Sigmoid colon (tissue), 7 donors: Measurements from ENCODE around the gene VGLL4. TPM values are rescaled to one million over a fixed set of nuclear protein-coding genes. Genes with fewer than 3 reads are reported as not detected.

Experiments
- DNase-seq: peaks from one replicate; pipeline ENCODE4 v3.0.0-alpha.2; 2019
- H3K27ac ChIP-seq, 4 donors: fragments of 200-600 bp; sonication (generic); one replicate each; pipeline ENCODE4 v1.5.1; 2016 to 2019; ENCODE audit warnings: mild to moderate bottlenecking in 1 of 4
- H3K27me3 ChIP-seq, 3 donors: fragments of 200-600 bp; sonication (generic); one replicate each; pipeline ENCODE4 v1.5.1; 2019; ENCODE audit warnings: mild to moderate bottlenecking in 1 of 3
- H3K36me3 ChIP-seq, 4 donors: fragments of 200-600 bp; sonication (generic); one replicate each; pipeline ENCODE4 v1.5.1; 2016 to 2019
- H3K4me1 ChIP-seq, 4 donors: fragments of 200-600 bp; sonication (generic); one replicate each; pipeline ENCODE4 v1.5.1; 2017 to 2019
- H3K4me3 ChIP-seq, 4 donors: fragments of 200-600 bp; sonication (generic); one replicate each; pipeline ENCODE4 v1.5.1; 2017 to 2019; ENCODE audit warnings: mild to moderate bottlenecking in 2 of 4, moderate library complexity in 1 of 4
- H3K9me3 ChIP-seq, 4 donors: fragments of 200-600 bp in 3 of 4; sonication (generic) in 3 of 4; one replicate each; pipeline versions ENCODE4 v1.5.1 to v1.6.1; 2013 to 2019
- EP300 ChIP-seq, 4 donors: sonication (generic); formaldehyde crosslinking; IDR thresholded peaks; one replicate each; pipeline ENCODE4 v1.6.1; 2017; ENCODE audit warnings: antibody characterized with exemption in 4 of 4
- POLR2A ChIP-seq, 2 donors: fragments of 450-650 bp; IDR thresholded peaks; one replicate each; pipeline ENCODE4 v1.6.1; 2016; ENCODE audit warnings: antibody characterized with exemption in 2 of 2, mild to moderate bottlenecking in 2 of 2, moderate library complexity in 2 of 2
- POLR2AphosphoS5 ChIP-seq, 4 donors: sonication (generic); formaldehyde crosslinking; IDR thresholded peaks; one replicate each; pipeline ENCODE4 v1.6.1; 2017; ENCODE audit warnings: antibody characterized with exemption in 4 of 4
- WGBS, 2 donors: extraction: QIAGEN DNeasy Blood & Tissue Kit; methylation state at CpG; one replicate each; pipeline ENCODE4 v1.1.7; 2013; 5-methylcytosine and 5-hydroxymethylcytosine counted together
- intact Hi-C: fragments of 100-400 bp; cut with DNase I; formaldehyde crosslinking; loops from one replicate; pipeline ENCODE4 v1.15.1; 2023
- polyA plus RNA-seq, 3 donors: library from polyadenylated mRNA; stranded (reverse); fragments of 200-250 nt; gene quantifications; one replicate each; pipeline ENCODE4 v1.2.3, GENCODE V29; 2013
- total RNA-seq, 4 donors: library from RNA; depleted of rRNA; stranded (reverse); fragments of >200 nt; gene quantifications; one replicate each; pipeline ENCODE4 v1.1.0, GENCODE V29; 2016
- TF ChIP-seq, protein P1 (sequence below), 4 experiments: fragments of 450-650 bp in 3 of 4; fragments of 200-600 bp in 1 of 4; IDR thresholded peaks; one replicate each; pipeline ENCODE4 v1.5.1; 2016 to 2019; ENCODE audit warnings: antibody characterized with exemption in 4 of 4, mild to moderate bottlenecking in 3 of 4, moderate library complexity in 2 of 4
- donor health status: healthy with polysubstance abuse.
- donor health status: Bipolar disorder and iron deficiency.
- donor health status: healthy.

VGLL4 gene
- total and polyA plus RNA-seq, 7 donors, result 26.4 to 56.5 (median 41.5) TPM

- 1% methylated on average over 13 of the region's 13 CpGs for WGBS, 2 donors
- Histone ChIP-seq H3K36me3 (no peaks in the 10 kb centered on the region), H3K27ac (peak overlapping the region; percentile 87 to 97 (median 92)), H3K4me1 (peaks cover 0 to 55% (median 47%) of the 10 kb centered on the region in 4 donors), H3K9me3 (no peaks in the 10 kb centered on the region), H3K27me3 (no peaks in the 10 kb centered on the region), H3K4me3 (peak overlapping the region; percentile 55 to 78 (median 64))
- intact Hi-C loops, result loop anchor here (1.0 to 2.0 kb wide), 5 partner anchors 38 to 255 kb away; no protein-coding TSS in a partner anchor
- TF ChIP-seq POLR2AphosphoS5 (IDR thresholded peaks at IDR 0.05) (no peak), EP300 (IDR thresholded peaks at IDR 0.05) (peak in 1 of 4 donors; percentile 22), POLR2A (IDR thresholded peaks at IDR 0.05) (no peak)
- DNase-seq, result no peak
These were observed 1.9 kb downstream of the VGLL4 start for GRCh38 chr3:11641683-11642430.

- Histone ChIP-seq H3K9me3 (no peaks in the 10 kb centered on the region), H3K36me3 (no peaks in the 10 kb centered on the region), H3K27ac (peak overlapping the region; percentile 87 to 97 (median 92)), H3K4me3 (peak overlapping the region; percentile 55 to 78 (median 64)), H3K27me3 (no peaks in the 10 kb centered on the region), H3K4me1 (peaks cover 0 to 60% (median 53%) of the 10 kb centered on the region in 4 donors)
- 8 to 16% methylated on average over 2 of the region's 2 CpGs for WGBS, 2 donors
- intact Hi-C loops, result loop anchor here (2.0 kb wide), 1 partner anchor 174 kb away; no protein-coding TSS in a partner anchor
- no peak for DNase-seq
- TF ChIP-seq POLR2AphosphoS5 (IDR thresholded peaks at IDR 0.05), result peak in 2 of 4 donors; percentile 11 to 20
- TF ChIP-seq EP300 (IDR thresholded peaks at IDR 0.05), result no peak
These were observed 2.4 kb downstream of the VGLL4 start for GRCh38 chr3:11641316-11641682.

DNA sequence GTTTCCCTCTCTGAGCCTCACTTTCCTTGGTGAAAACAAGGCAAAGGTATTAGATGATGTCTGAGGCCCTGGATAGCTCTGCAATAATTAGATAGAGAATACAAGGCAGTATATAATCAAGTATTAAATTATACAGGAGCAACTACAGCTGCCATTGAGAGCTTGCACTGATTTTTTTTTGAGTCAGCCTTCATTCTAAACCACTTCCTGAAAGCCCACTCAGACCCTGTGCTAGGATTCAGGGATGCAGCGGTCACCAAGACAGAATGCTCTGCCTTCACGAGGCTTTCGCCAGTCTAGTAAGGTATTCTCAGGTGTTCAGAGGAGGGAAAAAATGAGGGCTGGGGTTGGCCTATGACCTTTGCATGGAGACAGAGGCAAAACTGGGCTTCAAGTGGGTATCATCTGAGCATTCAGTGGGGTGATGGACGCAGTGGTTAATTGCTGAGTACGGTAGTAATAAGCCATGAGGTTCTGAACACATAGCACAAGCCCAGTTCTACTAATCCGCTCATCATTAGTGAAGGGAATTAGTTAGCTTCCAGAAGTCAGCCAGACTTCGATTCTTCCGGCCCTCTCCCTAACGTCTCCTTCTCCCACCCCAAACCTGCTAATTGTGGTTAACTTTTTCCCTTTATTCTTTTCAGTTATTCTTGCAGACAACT, 3.6 kb downstream of the VGLL4 start:
- no peaks in the 10 kb centered on the region for H3K36me3 ChIP-seq
- no peaks in the 10 kb centered on the region for H3K9me3 ChIP-seq
- H3K27ac ChIP-seq, result peak overlapping the region; percentile 87 to 97 (median 92)
- intact Hi-C loops, result loop anchor here (2.0 kb wide), 1 partner anchor 173 kb away; no protein-coding TSS in a partner anchor
- H3K4me1 ChIP-seq, result peaks cover 0 to 72% (median 64%) of the 10 kb centered on the region in 4 donors
- peak overlapping the region in 1 of 4 donors; percentile 65 for H3K4me3 ChIP-seq
- WGBS, 2 donors, result 85 to 95% methylated on average over 9 of the region's 9 CpGs
- TF ChIP-seq POLR2AphosphoS5 (IDR thresholded peaks at IDR 0.05) (no peak), EP300 (IDR thresholded peaks at IDR 0.05) (no peak), POLR2A (IDR thresholded peaks at IDR 0.05) (no peak)
- TF ChIP-seq, protein P1, sequence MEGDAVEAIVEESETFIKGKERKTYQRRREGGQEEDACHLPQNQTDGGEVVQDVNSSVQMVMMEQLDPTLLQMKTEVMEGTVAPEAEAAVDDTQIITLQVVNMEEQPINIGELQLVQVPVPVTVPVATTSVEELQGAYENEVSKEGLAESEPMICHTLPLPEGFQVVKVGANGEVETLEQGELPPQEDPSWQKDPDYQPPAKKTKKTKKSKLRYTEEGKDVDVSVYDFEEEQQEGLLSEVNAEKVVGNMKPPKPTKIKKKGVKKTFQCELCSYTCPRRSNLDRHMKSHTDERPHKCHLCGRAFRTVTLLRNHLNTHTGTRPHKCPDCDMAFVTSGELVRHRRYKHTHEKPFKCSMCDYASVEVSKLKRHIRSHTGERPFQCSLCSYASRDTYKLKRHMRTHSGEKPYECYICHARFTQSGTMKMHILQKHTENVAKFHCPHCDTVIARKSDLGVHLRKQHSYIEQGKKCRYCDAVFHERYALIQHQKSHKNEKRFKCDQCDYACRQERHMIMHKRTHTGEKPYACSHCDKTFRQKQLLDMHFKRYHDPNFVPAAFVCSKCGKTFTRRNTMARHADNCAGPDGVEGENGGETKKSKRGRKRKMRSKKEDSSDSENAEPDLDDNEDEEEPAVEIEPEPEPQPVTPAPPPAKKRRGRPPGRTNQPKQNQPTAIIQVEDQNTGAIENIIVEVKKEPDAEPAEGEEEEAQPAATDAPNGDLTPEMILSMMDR (IDR thresholded peaks at IDR 0.05), result no peak
- DNase-seq, result no peak
- H3K27me3 ChIP-seq, result no peaks in the 10 kb centered on the region

GRCh38 chr3:11638495-11639358, 5.0 kb downstream of the VGLL4 start:
- DNase-seq, result no peak
- Histone ChIP-seq H3K27me3 (no peaks in the 10 kb centered on the region), H3K4me1 (peaks cover 0 to 78% (median 75%) of the 10 kb centered on the region in 4 donors), H3K27ac (peak overlapping the region; percentile 87 to 97 (median 92)), H3K36me3 (no peaks in the 10 kb centered on the region), H3K4me3 (peak overlapping the region in 3 of 4 donors; percentile 20 to 33 (median 29)), H3K9me3 (no peaks in the 10 kb centered on the region)
- intact Hi-C loops, result no loop called here
- TF ChIP-seq, protein P1 (IDR thresholded peaks at IDR 0.05), result no peak
- no peak for TF ChIP-seq EP300 (IDR thresholded peaks at IDR 0.05)
- no peak for TF ChIP-seq POLR2A (IDR thresholded peaks at IDR 0.05)
- TF ChIP-seq POLR2AphosphoS5 (IDR thresholded peaks at IDR 0.05), result no peak
- 82 to 87% methylated on average over 17 of the region's 17 CpGs for WGBS, 2 donors

- Histone ChIP-seq H3K9me3 (no peaks in the 10 kb centered on the region), H3K27me3 (no peaks in the 10 kb centered on the region), H3K4me3 (peak overlapping the region in 3 of 4 donors; percentile 20 to 33 (median 29)), H3K27ac (peak overlapping the region; percentile 87 to 97 (median 92)), H3K4me1 (peaks cover 0 to 85% (median 82%) of the 10 kb centered on the region in 4 donors), H3K36me3 (no peaks in the 10 kb centered on the region)
- TF ChIP-seq POLR2A (IDR thresholded peaks at IDR 0.05) (no peak), EP300 (IDR thresholded peaks at IDR 0.05) (no peak), POLR2AphosphoS5 (IDR thresholded peaks at IDR 0.05) (no peak)
- TF ChIP-seq, protein P1 (IDR thresholded peaks at IDR 0.05), result no peak
- intact Hi-C loops, result no loop called here
- 62 to 65% methylated on average over 11 of the region's 11 CpGs for WGBS, 2 donors
- no peak for DNase-seq
These were observed 5.7 kb downstream of the VGLL4 start for GRCh38 chr3:11637901-11638458.
